ENCODE data around the gene GNA12.
A peak's percentile ranks its signal among the peaks of the same experiment; 100 is the strongest.
"Not testable (repeated sequence)": the region's sequence is repeated elsewhere in the genome, so short reads cannot be mapped to it uniquely, and the experiment has no call there.

GNA12 gene

DNA sequence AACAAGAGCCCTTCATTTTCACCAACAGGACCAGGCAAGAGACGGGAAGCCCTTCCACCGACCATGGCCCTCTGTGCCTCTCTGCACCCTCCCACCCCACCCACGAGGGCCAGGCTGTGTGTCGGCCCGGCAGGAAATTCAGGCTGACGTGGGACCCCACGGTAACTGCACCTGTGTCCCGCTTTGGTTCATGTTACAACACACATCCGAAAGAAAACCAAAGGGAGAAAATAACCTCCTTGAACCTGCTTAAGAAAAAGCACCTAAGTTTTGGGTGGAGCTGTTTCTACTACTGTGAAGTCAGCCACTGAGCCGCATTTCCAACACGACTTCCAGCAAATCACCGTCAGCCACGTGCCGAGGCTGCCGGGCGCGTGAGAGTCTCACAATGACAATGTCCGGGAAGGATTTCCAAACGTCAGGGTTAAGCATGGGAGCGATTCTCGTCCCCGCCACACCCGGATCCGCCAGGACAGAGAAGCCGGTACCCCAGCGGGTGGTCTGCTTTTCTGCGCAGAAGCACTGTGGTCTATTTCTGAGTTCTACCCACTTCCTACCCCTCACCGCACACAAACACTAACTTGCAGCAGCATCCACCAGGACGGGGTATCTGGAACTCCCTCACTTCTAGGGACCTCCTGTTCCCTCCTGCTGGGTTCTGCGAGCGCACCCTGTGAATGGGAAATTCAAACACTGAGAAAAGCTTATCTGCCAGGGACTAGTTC, 119.5 kb downstream of the GNA12 start:
- no peak for DNase-seq

DNA sequence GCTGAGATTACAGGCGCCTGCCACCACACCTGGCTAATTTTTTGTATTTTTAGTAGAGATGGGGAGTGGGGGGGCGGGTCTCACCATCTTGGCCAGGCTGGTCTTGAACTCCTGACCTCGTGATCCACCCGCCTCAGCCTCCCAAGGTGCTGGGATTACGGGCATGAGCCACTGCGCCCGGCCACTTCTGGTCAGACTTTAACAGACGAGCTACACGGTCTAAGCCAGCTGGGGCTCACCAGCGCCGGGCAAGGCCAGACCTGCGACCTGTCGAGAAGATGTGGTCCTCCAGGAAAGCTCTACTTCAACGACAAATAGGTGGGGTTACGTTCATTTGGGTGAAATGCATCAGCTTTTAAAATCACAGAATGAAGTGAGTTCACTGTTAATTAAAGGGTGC, 120.1 kb downstream of the GNA12 start:
- not testable (repeated sequence) for DNase-seq

DNA sequence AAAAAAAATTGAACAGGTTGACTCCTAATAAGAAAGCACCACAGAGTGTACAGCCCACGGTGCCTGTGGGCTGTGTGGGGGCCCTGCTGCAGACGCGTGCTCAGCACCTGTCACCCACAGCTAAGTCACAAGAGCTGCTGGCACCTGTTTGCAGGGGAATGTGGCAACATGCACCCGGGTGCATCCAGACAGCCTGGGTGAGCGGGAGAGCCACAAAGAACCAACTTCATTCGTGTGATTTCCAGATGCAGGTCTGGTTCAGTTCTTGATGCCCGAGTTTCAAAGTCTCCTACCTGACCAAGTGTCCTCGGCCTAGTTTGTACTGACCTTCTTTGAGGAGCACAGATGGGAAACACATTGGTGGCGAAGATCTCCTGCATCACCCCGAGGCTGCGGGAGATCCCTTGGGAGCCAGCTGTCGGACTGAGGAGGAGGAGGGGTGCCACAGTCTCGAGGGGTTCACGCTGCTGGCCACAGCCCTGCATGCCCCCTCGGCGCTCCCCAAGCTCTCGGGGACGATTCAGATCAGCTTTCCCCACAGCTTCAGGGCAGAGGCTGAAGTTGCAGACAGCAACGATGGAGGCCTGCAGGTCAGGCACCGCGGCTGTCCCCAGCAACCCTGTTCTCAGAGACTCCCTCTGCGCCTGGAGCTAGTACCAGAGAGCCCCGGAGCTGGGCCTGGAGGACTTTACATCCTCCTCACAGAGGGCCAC, 120.8 kb downstream of the GNA12 start:
- DNase-seq = no peak

DNA sequence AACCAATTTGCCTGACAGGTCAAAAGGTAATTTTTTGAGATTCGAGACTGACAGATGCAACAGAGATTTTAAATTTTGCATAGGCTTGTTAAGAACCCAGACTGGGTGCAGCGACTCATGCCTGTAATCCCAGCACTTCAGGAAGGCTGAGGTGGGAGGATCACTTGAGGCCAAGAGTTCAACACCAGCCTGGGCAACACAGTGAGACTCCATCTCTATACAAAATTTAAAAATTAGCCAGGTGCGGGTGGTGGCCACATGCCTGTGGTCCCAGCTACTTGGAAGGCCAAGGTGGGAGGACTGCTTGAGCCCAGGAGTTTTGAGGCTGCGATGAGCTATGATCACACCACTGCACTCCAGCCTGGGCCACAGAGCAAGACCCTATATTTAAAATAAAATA, 121.5 kb downstream of the GNA12 start:
- no peak for DNase-seq

GRCh38 chr7:2721842-2722241, 122.3 kb downstream of the GNA12 start:
- no peak for DNase-seq

DNA sequence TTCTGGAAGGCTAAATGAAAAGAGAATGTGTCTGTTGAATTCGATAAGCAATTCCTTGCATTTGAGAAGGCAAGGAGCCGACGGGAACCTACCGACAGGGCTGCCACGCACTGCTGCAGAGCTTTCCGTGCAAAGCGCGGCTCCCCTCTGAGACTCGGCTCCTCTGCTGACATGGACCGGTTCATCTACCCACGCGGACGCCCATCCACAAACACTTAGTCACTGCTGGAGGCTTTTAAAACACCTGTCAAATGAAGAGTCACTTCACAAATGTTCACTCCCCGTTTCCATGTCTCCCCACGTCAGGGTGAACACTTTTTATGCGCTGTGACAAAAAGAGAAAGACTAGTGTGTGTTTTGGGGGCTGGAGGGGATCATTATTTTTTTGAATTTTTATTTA, 124.1 kb downstream of the GNA12 start:
- no peak for DNase-seq

DNA sequence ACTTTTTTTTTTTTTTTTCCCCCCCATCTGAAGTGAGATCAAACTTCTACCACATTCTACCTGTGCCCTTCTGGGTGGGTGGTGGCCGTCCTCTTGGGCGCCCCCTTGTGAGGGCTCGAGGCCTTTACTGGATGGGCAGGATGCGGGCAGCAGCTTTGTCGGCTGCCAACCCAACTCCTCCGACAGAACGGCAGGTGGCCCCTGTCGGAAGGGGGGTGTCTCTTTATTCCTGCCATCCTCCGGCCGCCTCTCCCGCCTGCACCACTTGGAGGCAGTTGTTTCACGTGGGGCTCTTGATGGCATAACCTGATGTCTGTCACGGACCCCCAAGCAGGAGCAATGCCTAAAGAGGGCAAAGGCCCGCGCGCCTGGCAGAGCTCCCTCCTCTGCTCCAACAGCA, 125.1 kb downstream of the GNA12 start:
- DNase-seq = peak; percentile 47 to 55

GRCh38 chr7:2718296-2718965, 125.7 kb downstream of the GNA12 start:
- no peak for DNase-seq

- DNase-seq = no peak
Observed at GRCh38 chr7:2717293-2718261, 126.5 kb downstream of the GNA12 start.

DNA sequence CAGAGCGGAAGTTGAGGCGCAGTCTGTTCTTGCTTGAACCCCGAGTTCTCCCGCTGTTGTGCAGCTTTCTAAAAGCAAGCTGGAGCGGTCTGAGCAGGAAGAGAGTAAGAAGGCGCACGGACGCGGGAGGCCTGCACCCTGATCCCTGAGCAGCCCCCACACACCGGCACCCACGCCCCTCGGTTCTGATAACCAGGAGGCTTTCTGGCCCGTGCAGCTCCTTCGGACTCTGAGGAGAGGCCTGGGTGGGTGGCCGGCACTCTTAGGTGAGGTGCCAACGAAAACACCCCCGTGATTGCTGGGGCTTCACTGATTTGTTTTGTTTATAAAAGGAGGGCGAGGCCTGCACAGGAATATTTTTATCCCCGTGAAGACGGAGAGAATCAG, 127.2 kb downstream of the GNA12 start:
- DNase-seq = no peak

GRCh38 chr7:2716488-2716887, 127.6 kb downstream of the GNA12 start:
- DNase-seq = no peak

DNA sequence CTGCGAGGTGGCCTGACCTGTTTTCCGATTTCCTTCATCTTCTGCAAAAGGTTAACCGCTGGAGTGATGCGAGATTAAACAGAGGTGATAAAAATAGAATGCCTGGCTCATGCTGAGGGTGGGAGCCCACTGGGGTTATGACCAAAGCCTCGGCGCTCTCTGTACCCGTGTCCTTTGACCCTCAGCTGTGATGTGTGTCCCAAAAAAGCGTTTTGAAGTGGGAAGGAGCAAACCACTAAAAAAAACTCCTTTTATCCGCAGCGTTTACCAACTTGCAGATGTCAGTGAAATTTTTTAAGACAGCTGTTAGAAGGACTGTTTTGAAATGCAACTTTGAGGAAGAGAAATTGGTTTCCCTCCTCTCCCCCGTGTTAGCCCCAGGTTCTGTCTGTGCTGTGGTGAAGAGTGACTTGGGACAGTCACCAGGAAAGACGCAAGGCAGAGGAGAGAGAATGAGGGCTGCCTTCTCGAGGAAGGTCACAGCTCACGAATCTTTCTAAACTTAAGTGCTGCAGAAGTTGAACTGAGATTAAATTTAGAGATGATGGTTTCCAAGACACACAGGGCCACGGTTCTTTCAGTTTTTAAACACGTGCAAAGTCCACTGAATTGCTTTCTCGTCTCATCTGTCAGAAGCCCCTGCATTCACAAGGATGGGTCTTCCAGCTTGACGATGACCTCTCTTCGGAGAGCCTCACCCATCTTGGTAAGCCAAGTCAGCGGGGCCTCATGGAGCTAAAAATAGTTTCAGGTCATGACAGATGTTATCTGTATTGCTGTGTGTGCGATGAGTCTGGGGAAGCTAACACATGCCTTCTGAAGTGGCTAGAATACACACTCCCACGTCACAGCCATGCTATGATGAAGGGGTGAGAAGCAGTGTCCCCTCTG, 128.5 kb downstream of the GNA12 start:
- peak; percentile 22 to 28 for DNase-seq

- DNase-seq = no peak
Observed at GRCh38 chr7:2714636-2715035, 129.5 kb downstream of the GNA12 start.

DNA sequence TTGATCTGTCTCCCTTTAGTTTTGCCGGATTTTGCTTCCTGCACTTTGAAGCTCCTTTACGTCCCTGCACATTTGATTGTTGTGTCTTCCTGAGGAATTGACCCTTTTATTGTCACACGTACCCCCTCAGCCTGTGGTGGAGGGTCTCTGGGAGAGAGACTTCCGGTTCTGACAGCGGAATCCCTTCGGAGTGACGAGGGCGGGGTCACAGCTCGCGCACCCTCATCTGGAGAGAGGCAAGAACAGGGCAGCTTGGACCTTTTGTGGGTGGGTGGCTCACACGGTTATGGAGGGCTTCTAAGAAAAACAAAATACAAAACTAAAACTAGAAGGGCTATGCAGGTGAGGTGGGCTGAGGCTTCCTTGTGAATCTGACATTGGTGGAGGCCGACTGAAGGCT, 130.1 kb downstream of the GNA12 start:
- DNase-seq = no peak

- no peak for DNase-seq
Observed at GRCh38 chr7:2713370-2713769, 130.7 kb downstream of the GNA12 start.

DNA sequence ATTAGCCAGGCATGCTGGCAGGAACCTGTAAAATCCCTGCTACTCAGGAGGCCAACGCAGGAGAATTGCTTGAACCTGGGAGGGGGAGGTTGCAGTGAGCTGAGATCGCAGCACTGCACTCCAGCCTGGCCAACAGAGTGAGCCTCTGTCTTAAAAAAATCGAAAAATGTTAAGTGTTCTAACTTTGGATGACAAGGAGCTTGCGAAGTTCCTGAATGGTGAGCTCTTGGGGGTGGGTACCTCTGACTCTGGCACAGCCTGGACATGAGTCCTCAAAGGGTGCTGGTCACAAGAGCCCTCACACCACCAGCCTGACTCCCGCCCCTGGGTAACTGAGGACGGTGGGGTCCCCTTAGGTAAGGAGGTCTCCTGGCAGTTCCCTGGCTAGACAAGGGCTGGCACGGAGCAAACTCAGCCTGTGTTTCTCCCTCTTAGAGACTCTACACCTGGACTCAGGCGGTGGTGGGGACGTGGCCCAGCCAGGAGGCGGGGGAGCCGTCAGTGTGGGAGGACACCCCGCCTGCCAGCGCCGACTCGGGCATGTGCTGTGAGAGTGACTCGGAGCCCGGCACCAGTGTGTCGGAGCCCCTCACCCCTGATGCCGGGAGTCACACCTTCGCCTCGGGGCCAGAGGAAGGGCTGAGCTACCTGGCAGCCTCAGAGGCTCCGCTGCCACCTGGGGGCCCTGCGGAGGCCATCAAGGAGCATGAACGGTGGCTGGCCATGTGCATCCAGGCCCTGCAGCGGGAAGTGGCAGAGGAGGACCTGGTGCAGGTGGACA, 132.0 kb downstream of the GNA12 start:
- DNase-seq = no peak

DNA sequence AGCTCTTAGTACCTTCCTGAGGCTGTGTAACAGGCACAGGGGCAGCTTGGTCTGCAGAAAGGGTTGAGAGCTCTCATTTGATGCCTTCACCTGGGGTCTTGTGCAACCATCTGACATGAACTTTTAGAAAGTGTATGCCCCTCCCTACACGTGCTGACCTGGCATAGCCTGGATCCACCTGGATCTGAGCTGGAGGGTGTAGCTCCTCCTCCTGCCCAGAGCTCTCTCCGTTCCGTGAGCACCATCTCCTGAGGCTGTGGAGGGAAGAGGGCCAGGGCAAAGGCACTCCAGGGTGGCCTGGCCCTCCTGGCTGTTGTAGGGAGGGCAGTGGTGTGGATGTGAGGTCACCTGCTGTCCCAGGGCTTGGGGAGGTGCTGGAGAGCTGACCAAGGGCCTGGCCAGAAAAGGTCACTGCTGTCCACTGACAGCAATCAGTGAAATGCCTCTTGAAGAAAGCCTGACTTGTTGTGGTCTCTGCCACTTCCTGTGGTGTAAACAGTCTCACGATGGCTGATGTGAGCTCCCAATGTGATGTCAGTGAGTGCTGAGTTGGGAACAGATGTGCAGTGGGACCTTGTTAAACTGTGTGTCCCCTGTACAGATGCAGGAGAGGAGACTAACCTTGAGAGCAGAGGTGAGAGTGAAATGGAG, 133.1 kb downstream of the GNA12 start:
- DNase-seq = no peak

GRCh38 chr7:2710286-2710655, 133.8 kb downstream of the GNA12 start:
- DNase-seq = peak; percentile 46 to 49

GRCh38 chr7:2709553-2710285, 134.4 kb downstream of the GNA12 start:
- peak; percentile 68 to 70 for DNase-seq

Data from activated CD4-positive, alpha-beta T cell treated with anti-CD3 and anti-CD28 coated beads, Interleukin-2, amount 50 U/mL, for 4 hours (primary cell).